ENCODE data around the gene SFXN5.

- TF ChIP-seq CTCF (IDR thresholded peaks at IDR 0.05) (no peak), ELK1 (IDR thresholded peaks at IDR 0.05; ENCODE audit: low read depth, low read length) (no peak), POLR2A (IDR thresholded peaks at IDR 0.05; ENCODE audit: low read length) (no peak), KDM1A (IDR thresholded peaks at IDR 0.05; ENCODE audit: low read depth) (no peak), HMGXB4 (CRISPR knock-in tag; IDR thresholded peaks at IDR 0.05; ENCODE audit: borderline replicate concordance) (no peak), JUNB (IDR thresholded peaks at IDR 0.05) (no peak), RCOR1 (IDR thresholded peaks at IDR 0.05; ENCODE audit: low read depth, low read length) (no peak), POLR2AphosphoS2 (conservative IDR thresholded peaks at IDR 0.05; ENCODE audit: low read length) (no peak), RAD21 (conservative IDR thresholded peaks at IDR 0.05 in 1 of 2, IDR thresholded peaks at IDR 0.05 in 1 of 2) (no peak), KDM5A (IDR thresholded peaks at IDR 0.05) (no peak), PBX3 (IDR thresholded peaks at IDR 0.05) (no peak), CBX8 (IDR thresholded peaks at IDR 0.05) (no peak)
Observed at GRCh38 chr2:72952961-72953360, 118.6 kb downstream of the SFXN5 start.
